ENCODE measurements around the gene ARHGDIB. TPM values are rescaled to one million over a fixed set of nuclear protein-coding genes. Genes with fewer than 3 reads are reported as not detected.

The ARHGDIB gene
- total RNA-seq, 1 donor from 2014 or later: 136 TPM

- no peak for DNase-seq (ENCODE audit: low spot score)
These were observed 22.6 kb upstream of the ARHGDIB start for GRCh38 chr12:14984036-14984435.

GRCh38 chr12:14982991-14983390 is 21.6 kb upstream of the ARHGDIB start:
- DNase-seq (ENCODE audit: low spot score): no peak

- DNase-seq (ENCODE audit: low spot score): no peak
These were observed 21.2 kb upstream of the ARHGDIB start for GRCh38 chr12:14982562-14982961.

GRCh38 chr12:14981049-14981448 is 19.6 kb upstream of the ARHGDIB start:
- no peak for DNase-seq (ENCODE audit: low spot score)

- no peak for DNase-seq (ENCODE audit: low spot score)
These were observed 18.1 kb upstream of the ARHGDIB start for GRCh38 chr12:14979468-14979867.

GRCh38 chr12:14976658-14977057 is 15.3 kb upstream of the ARHGDIB start:
- DNase-seq (ENCODE audit: low spot score): no peak

- no peak for DNase-seq (ENCODE audit: low spot score)
These were observed 14.1 kb upstream of the ARHGDIB start for GRCh38 chr12:14975457-14975856.

GRCh38 chr12:14974633-14975032 is 13.2 kb upstream of the ARHGDIB start:
- no peak for DNase-seq (ENCODE audit: low spot score)

GRCh38 chr12:14972816-14973215 is 11.4 kb upstream of the ARHGDIB start, which contains the start of gene PDE6H:
Gene PDE6H, plus strand, starts transcription at chr12:14973042. Its CDS starts 4,971 bp downstream, at chr12:14978013.
- no peak for DNase-seq (ENCODE audit: low spot score)

GRCh38 chr12:14970473-14970872 is 9.1 kb upstream of the ARHGDIB start:
- no peak for DNase-seq (ENCODE audit: low spot score)

- DNase-seq (ENCODE audit: low spot score): no peak
These were observed 7.1 kb upstream of the ARHGDIB start for GRCh38 chr12:14968478-14968877.

GRCh38 chr12:14965221-14965620 is 3.8 kb upstream of the ARHGDIB start:
- DNase-seq (ENCODE audit: low spot score): no peak

- DNase-seq (ENCODE audit: low spot score): no peak
These were observed 3.0 kb upstream of the ARHGDIB start for GRCh38 chr12:14964406-14964805.

- no peak for DNase-seq (ENCODE audit: low spot score)
These were observed 2.1 kb upstream of the ARHGDIB start for GRCh38 chr12:14963520-14963919.

- no peak for DNase-seq (ENCODE audit: low spot score)
These were observed 1.4 kb upstream of the ARHGDIB start for GRCh38 chr12:14962797-14963196.

GRCh38 chr12:14962153-14962539 is 745 bp upstream of the ARHGDIB start:
- DNase-seq (ENCODE audit: low spot score): no peak

GRCh38 chr12:14960548-14961465 is 594 bp downstream of the ARHGDIB start:
- no peak for DNase-seq (ENCODE audit: low spot score)

- no peak for DNase-seq (ENCODE audit: low spot score)
These were observed 1.4 kb downstream of the ARHGDIB start for GRCh38 chr12:14959916-14960496.

- DNase-seq (ENCODE audit: low spot score): no peak
These were observed 1.9 kb downstream of the ARHGDIB start for GRCh38 chr12:14959463-14959862.

GRCh38 chr12:14959126-14959440 is 2.3 kb downstream of the ARHGDIB start:
- no peak for DNase-seq (ENCODE audit: low spot score)

GRCh38 chr12:14958361-14959125 is 2.9 kb downstream of the ARHGDIB start:
- no peak for DNase-seq (ENCODE audit: low spot score)

- no peak for DNase-seq (ENCODE audit: low spot score)
These were observed 3.7 kb downstream of the ARHGDIB start for GRCh38 chr12:14957551-14958168.

Data from mesenteric fat pad (tissue), 1 donor.